Thyroid gland (tissue), 4 donors: ENCODE measurements around the gene SLC25A6.

ENCODE experiments used
- POLR2A ChIP-seq, 2 donors: fragments of 450-650 bp; IDR thresholded peaks; one replicate each; pipeline ENCODE4 v1.6.1; 2017; ENCODE audit warnings: antibody characterized with exemption in 2 of 2, mild to moderate bottlenecking in 2 of 2, moderate library complexity in 1 of 2
- TF ChIP-seq, protein P1 (sequence below), 6 experiments: fragments of 200-600 bp in 3 of 6; fragments of 450-650 bp in 3 of 6; sonication (generic) in 3 of 6; IDR thresholded peaks; one replicate each; pipeline ENCODE4 v1.5.1; 2016 to 2019; ENCODE audit warnings: antibody characterized with exemption in 6 of 6, mild to moderate bottlenecking in 2 of 6, inconsistent platforms in 1 of 6, moderate library complexity in 1 of 6

- TF ChIP-seq, protein P1, sequence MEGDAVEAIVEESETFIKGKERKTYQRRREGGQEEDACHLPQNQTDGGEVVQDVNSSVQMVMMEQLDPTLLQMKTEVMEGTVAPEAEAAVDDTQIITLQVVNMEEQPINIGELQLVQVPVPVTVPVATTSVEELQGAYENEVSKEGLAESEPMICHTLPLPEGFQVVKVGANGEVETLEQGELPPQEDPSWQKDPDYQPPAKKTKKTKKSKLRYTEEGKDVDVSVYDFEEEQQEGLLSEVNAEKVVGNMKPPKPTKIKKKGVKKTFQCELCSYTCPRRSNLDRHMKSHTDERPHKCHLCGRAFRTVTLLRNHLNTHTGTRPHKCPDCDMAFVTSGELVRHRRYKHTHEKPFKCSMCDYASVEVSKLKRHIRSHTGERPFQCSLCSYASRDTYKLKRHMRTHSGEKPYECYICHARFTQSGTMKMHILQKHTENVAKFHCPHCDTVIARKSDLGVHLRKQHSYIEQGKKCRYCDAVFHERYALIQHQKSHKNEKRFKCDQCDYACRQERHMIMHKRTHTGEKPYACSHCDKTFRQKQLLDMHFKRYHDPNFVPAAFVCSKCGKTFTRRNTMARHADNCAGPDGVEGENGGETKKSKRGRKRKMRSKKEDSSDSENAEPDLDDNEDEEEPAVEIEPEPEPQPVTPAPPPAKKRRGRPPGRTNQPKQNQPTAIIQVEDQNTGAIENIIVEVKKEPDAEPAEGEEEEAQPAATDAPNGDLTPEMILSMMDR (IDR thresholded peaks at IDR 0.05): no peak
- no peak for TF ChIP-seq POLR2A (IDR thresholded peaks at IDR 0.05)
These were observed 3.3 kb downstream of the SLC25A6 start for GRCh38 chrX:1388651-1389050.
